ENCODE data around the gene TRAP1. TPM values are rescaled to one million over a fixed set of nuclear protein-coding genes. Genes with fewer than 3 reads are reported as not detected.

The TRAP1 gene
- total RNA-seq, 4 donors from 2014 or later = 43.2 to 53.8 (median 51.2) TPM

- WGBS, 2 donors (ENCODE audit: low coverage in 1 of 2) = 90 to 93% methylated on average over 3 to 14 of the region's 25 CpGs
- Histone ChIP-seq H3K36me3 (peaks cover 0 to 100% of the 10 kb centered on the region in 2 donors), H3K27ac (no peak overlapping the region), H3K4me1 (no peaks in the 10 kb centered on the region), H3K9me3 (no peaks in the 10 kb centered on the region), H3K27me3 (no peaks in the 10 kb centered on the region), H3K4me3 (no peak overlapping the region)
- ATAC-seq = no peak
- TF ChIP-seq POLR2A (IDR thresholded peaks at IDR 0.05) (no peak), EP300 (IDR thresholded peaks at IDR 0.05) (no peak), CTCF (IDR thresholded peaks at IDR 0.05) (no peak), POLR2AphosphoS5 (IDR thresholded peaks at IDR 0.05) (no peak)
Observed at GRCh38 chr16:3734758-3735221, 17.5 kb upstream of the TRAP1 start.

GRCh38 chr16:3734084-3734757 lies 16.9 kb upstream of the TRAP1 start:
- no peaks in the 10 kb centered on the region for H3K9me3 ChIP-seq
- no peaks in the 10 kb centered on the region for H3K27me3 ChIP-seq
- TF ChIP-seq POLR2A (IDR thresholded peaks at IDR 0.05) (no peak), CTCF (IDR thresholded peaks at IDR 0.05) (no peak), EP300 (IDR thresholded peaks at IDR 0.05) (no peak), POLR2AphosphoS5 (IDR thresholded peaks at IDR 0.05) (no peak)
- peaks cover 0 to 100% of the 10 kb centered on the region in 2 donors for H3K36me3 ChIP-seq
- no peak for ATAC-seq
- no peak overlapping the region for H3K4me3 ChIP-seq
- H3K27ac ChIP-seq = no peak overlapping the region
- no peaks in the 10 kb centered on the region for H3K4me1 ChIP-seq
- WGBS, 2 donors (ENCODE audit: low coverage in 1 of 2) = 94 to 96% methylated on average over 5 of the region's 27 CpGs

- no peaks in the 10 kb centered on the region for H3K27me3 ChIP-seq
- no peak overlapping the region for H3K27ac ChIP-seq
- WGBS, 2 donors (ENCODE audit: low coverage in 1 of 2) = no CpG with 5 or more reads among the region's 8 CpGs
- H3K4me1 ChIP-seq = no peaks in the 10 kb centered on the region
- peaks cover 0 to 98% of the 10 kb centered on the region in 2 donors for H3K36me3 ChIP-seq
- TF ChIP-seq CTCF (IDR thresholded peaks at IDR 0.05) (no peak), POLR2AphosphoS5 (IDR thresholded peaks at IDR 0.05) (no peak), EP300 (IDR thresholded peaks at IDR 0.05) (no peak)
- ATAC-seq = no peak
- no peaks in the 10 kb centered on the region for H3K9me3 ChIP-seq
- no peak overlapping the region for H3K4me3 ChIP-seq
Observed at GRCh38 chr16:3732171-3732570, 14.8 kb upstream of the TRAP1 start.

GRCh38 chr16:3731126-3731935 lies 14.0 kb upstream of the TRAP1 start:
- TF ChIP-seq EP300 (IDR thresholded peaks at IDR 0.05) (no peak), POLR2AphosphoS5 (IDR thresholded peaks at IDR 0.05) (no peak)
- Histone ChIP-seq H3K9me3 (no peaks in the 10 kb centered on the region), H3K4me3 (no peak overlapping the region), H3K27ac (no peak overlapping the region), H3K36me3 (peaks cover 0 to 98% of the 10 kb centered on the region in 2 donors), H3K27me3 (no peaks in the 10 kb centered on the region), H3K4me1 (no peaks in the 10 kb centered on the region)
- WGBS, 2 donors (ENCODE audit: low coverage in 1 of 2) = 80 to 86% methylated on average over 2 to 7 of the region's 34 CpGs
- no peak for ATAC-seq

- H3K4me1 ChIP-seq = no peaks in the 10 kb centered on the region
- ATAC-seq = no peak
- no peak for TF ChIP-seq POLR2AphosphoS5 (IDR thresholded peaks at IDR 0.05)
- TF ChIP-seq CTCF (IDR thresholded peaks at IDR 0.05) = no peak
- TF ChIP-seq EP300 (IDR thresholded peaks at IDR 0.05) = no peak
- no peak for TF ChIP-seq POLR2A (IDR thresholded peaks at IDR 0.05)
- no peaks in the 10 kb centered on the region for H3K9me3 ChIP-seq
- H3K4me3 ChIP-seq = no peak overlapping the region
- H3K36me3 ChIP-seq = peaks cover 0 to 96% of the 10 kb centered on the region in 2 donors
- 79 to 83% methylated on average over 1 to 9 of the region's 24 CpGs for WGBS, 2 donors (ENCODE audit: low coverage in 1 of 2)
- no peaks in the 10 kb centered on the region for H3K27me3 ChIP-seq
- H3K27ac ChIP-seq = no peak overlapping the region
Observed at GRCh38 chr16:3730161-3731125, 13.1 kb upstream of the TRAP1 start.

Measured in gastroesophageal sphincter (tissue), 4 donors.